ENCODE results near the gene TRAPPC10. TPM values are rescaled to one million over a fixed set of nuclear protein-coding genes. Genes with fewer than 3 reads are reported as not detected.

The TRAPPC10 gene
- total and polyA plus RNA-seq, 2 donors (not counting 1 experiment from before 2014, with no cell fraction given), result 15.4 to 22.0 TPM

GRCh38 chr21:43985690-43986251 lies 26.3 kb upstream of the TRAPPC10 start:
- no peaks in the 10 kb centered on the region for H3K27me3 ChIP-seq (ENCODE audit: control insufficient read depth, insufficient read depth, low read length)
- no peak overlapping the region for H3K9ac ChIP-seq (ENCODE audit: insufficient read depth, low read length)
- no peaks in the 10 kb centered on the region for H4K20me1 ChIP-seq (ENCODE audit: control insufficient read depth, extremely low read depth, insufficient read depth, low read length)
- H3K9me3 ChIP-seq (ENCODE audit: control insufficient read depth, insufficient read depth, low read depth, low read length), result no peaks in the 10 kb centered on the region
- no peaks in the 10 kb centered on the region for H3K36me3 ChIP-seq (ENCODE audit: control insufficient read depth, insufficient read depth, low read length)
- H2AFZ ChIP-seq (ENCODE audit: low read length), result no peak overlapping the region
- H3K27ac ChIP-seq (ENCODE audit: insufficient read depth, low read length), result no peak overlapping the region
- H3K4me3 ChIP-seq (replicated peaks in 1 of 4; ENCODE audit: control extremely low read depth in 1 of 4, insufficient read depth in 1 of 4, low read depth in 3 of 4, low read length in 4 of 4), result no peak overlapping the region
- H3K4me1 ChIP-seq (ENCODE audit: control insufficient read depth, extremely low read depth, insufficient read depth, low read length), result no peaks in the 10 kb centered on the region
- no peaks in the 10 kb centered on the region for H3K79me2 ChIP-seq (ENCODE audit: control insufficient read depth, insufficient read depth, low read length)
- TF ChIP-seq CTCF (conservative IDR thresholded peaks at IDR 0.05 in 1 of 2, IDR thresholded peaks at IDR 0.05 in 1 of 2; ENCODE audit: low read depth in 1 of 2, low read length in 2 of 2), result no peak
- no peak for TF ChIP-seq EZH2 (IDR thresholded peaks at IDR 0.05; ENCODE audit: low read length, missing control alignments)
- no peak overlapping the region for H3K4me2 ChIP-seq (ENCODE audit: extremely low read depth, insufficient read depth, low read length)
- DNase-seq (ENCODE audit: low read depth in 2 of 2), result no peak

- Histone ChIP-seq H3K27ac (ENCODE audit: insufficient read depth, low read length) (no peak overlapping the region), H3K9ac (ENCODE audit: insufficient read depth, low read length) (no peak overlapping the region), H3K4me1 (ENCODE audit: control insufficient read depth, extremely low read depth, insufficient read depth, low read length) (no peaks in the 10 kb centered on the region), H3K4me3 (replicated peaks in 1 of 4; ENCODE audit: control extremely low read depth in 1 of 4, insufficient read depth in 1 of 4, low read depth in 3 of 4, low read length in 4 of 4) (no peak overlapping the region), H3K9me3 (ENCODE audit: control insufficient read depth, insufficient read depth, low read depth, low read length) (no peaks in the 10 kb centered on the region), H3K27me3 (ENCODE audit: control insufficient read depth, insufficient read depth, low read length) (no peaks in the 10 kb centered on the region), H3K4me2 (ENCODE audit: extremely low read depth, insufficient read depth, low read length) (no peak overlapping the region), H3K79me2 (ENCODE audit: control insufficient read depth, insufficient read depth, low read length) (no peaks in the 10 kb centered on the region), H4K20me1 (ENCODE audit: control insufficient read depth, extremely low read depth, insufficient read depth, low read length) (no peaks in the 10 kb centered on the region), H2AFZ (ENCODE audit: low read length) (no peak overlapping the region), H3K36me3 (ENCODE audit: control insufficient read depth, insufficient read depth, low read length) (no peaks in the 10 kb centered on the region)
- no peak for DNase-seq (ENCODE audit: low read depth in 2 of 2)
- TF ChIP-seq CTCF (conservative IDR thresholded peaks at IDR 0.05 in 1 of 2, IDR thresholded peaks at IDR 0.05 in 1 of 2; ENCODE audit: low read depth in 1 of 2, low read length in 2 of 2) (no peak), EZH2 (IDR thresholded peaks at IDR 0.05; ENCODE audit: low read length, missing control alignments) (no peak)
These were observed 25.3 kb upstream of the TRAPPC10 start for GRCh38 chr21:43986544-43987451.

- DNase-seq (ENCODE audit: low read depth in 2 of 2), result no peak
- TF ChIP-seq CTCF (conservative IDR thresholded peaks at IDR 0.05 in 1 of 2, IDR thresholded peaks at IDR 0.05 in 1 of 2; ENCODE audit: low read depth in 1 of 2, low read length in 2 of 2), result no peak
- TF ChIP-seq EZH2 (IDR thresholded peaks at IDR 0.05; ENCODE audit: low read length, missing control alignments), result no peak
- no peak overlapping the region for H3K4me3 ChIP-seq (replicated peaks in 1 of 4; ENCODE audit: control extremely low read depth in 1 of 4, insufficient read depth in 1 of 4, low read depth in 3 of 4, low read length in 4 of 4)
- no peak overlapping the region for H2AFZ ChIP-seq (ENCODE audit: low read length)
- H3K27ac ChIP-seq (ENCODE audit: insufficient read depth, low read length), result no peak overlapping the region
- H3K27me3 ChIP-seq (ENCODE audit: control insufficient read depth, insufficient read depth, low read length), result no peaks in the 10 kb centered on the region
- no peaks in the 10 kb centered on the region for H3K79me2 ChIP-seq (ENCODE audit: control insufficient read depth, insufficient read depth, low read length)
- H3K36me3 ChIP-seq (ENCODE audit: control insufficient read depth, insufficient read depth, low read length), result no peaks in the 10 kb centered on the region
- no peak overlapping the region for H3K4me2 ChIP-seq (ENCODE audit: extremely low read depth, insufficient read depth, low read length)
- H3K9me3 ChIP-seq (ENCODE audit: control insufficient read depth, insufficient read depth, low read depth, low read length), result no peaks in the 10 kb centered on the region
- no peak overlapping the region for H3K9ac ChIP-seq (ENCODE audit: insufficient read depth, low read length)
- H4K20me1 ChIP-seq (ENCODE audit: control insufficient read depth, extremely low read depth, insufficient read depth, low read length), result no peaks in the 10 kb centered on the region
- H3K4me1 ChIP-seq (ENCODE audit: control insufficient read depth, extremely low read depth, insufficient read depth, low read length), result no peaks in the 10 kb centered on the region
These were observed 24.6 kb upstream of the TRAPPC10 start for GRCh38 chr21:43987509-43987908.

All from fibroblast of lung (primary cell).